K562 (cell line): ENCODE measurements around the gene FBXO28. TPM values are rescaled to one million over a fixed set of nuclear protein-coding genes. Genes with fewer than 3 reads are reported as not detected.

Experiments
- ADNP ChIP-seq: fragments of 200-800 bp; sonication (Bioruptor generic); IDR thresholded peaks from 2 replicates; pipeline ENCODE4 v1.6.1; 2016; ENCODE audit warnings: missing genetic modification characterization, missing compliant biosample characterization
- BRCA1 ChIP-seq, 2 experiments: fragments of 450-650 bp in 1 of 2; sonication (generic) in 1 of 2; formaldehyde crosslinking in 1 of 2; IDR thresholded peaks; 2 replicates each; pipeline versions ENCODE4 v1.5.0 to v1.6.1; 2017 to 2020; ENCODE audit warnings: mild to moderate bottlenecking in 1 of 2, missing genetic modification reagents in 1 of 2
- C11orf30 ChIP-seq: fragments of 450-650 bp; IDR thresholded peaks from 2 replicates; pipeline ENCODE4 v1.6.1; 2016; ENCODE audit warnings: low read depth, mild to moderate bottlenecking
- CBX1 ChIP-seq: sonication (generic); IDR thresholded peaks from 2 replicates; pipeline ENCODE4 v1.6.1; 2016; ENCODE audit warnings: antibody characterized with exemption, low read depth, mild to moderate bottlenecking
- CTCF ChIP-seq, 3 experiments: IDR thresholded peaks in 2 of 3; conservative IDR thresholded peaks in 1 of 3; 2 replicates each; pipeline ENCODE4 v1.5.1; 2011 to 2012; ENCODE audit warnings: low read length in 3 of 3, mild to moderate bottlenecking in 3 of 3, control low read depth in 2 of 3, improper control_type of control experiment in 1 of 3, inconsistent platforms in 1 of 3, low read depth in 1 of 3, mixed read lengths in 1 of 3, moderate library complexity in 1 of 3; ENCODE audit not compliant: insufficient read depth in 2 of 3
- EP400 ChIP-seq: fragments of 450-650 bp; IDR thresholded peaks from 2 replicates; pipeline ENCODE4 v1.6.1; 2017; ENCODE audit warnings: antibody characterized with exemption, mild to moderate bottlenecking, moderate library complexity
- GABPB2 ChIP-seq: fragments of 250-450 bp; sonication (Bioruptor Pico); conservative IDR thresholded peaks from 2 replicates; pipeline ENCODE4 v1.5.1; 2021; ENCODE audit warnings: mild to moderate bottlenecking
- HDAC3 ChIP-seq: fragments of 450-650 bp; IDR thresholded peaks from 2 replicates; pipeline ENCODE4 v1.6.1; 2018; ENCODE audit warnings: borderline replicate concordance, mild to moderate bottlenecking, moderate library complexity; ENCODE audit not compliant: partially characterized antibody
- PHTF2 ChIP-seq: fragments of 250-450 bp; sonication (Bioruptor Pico); IDR thresholded peaks from 2 replicates; pipeline ENCODE4 v1.5.0; 2021; ENCODE audit warnings: mild to moderate bottlenecking
- POLR2H ChIP-seq: IDR thresholded peaks from 2 replicates; pipeline ENCODE4 v1.6.1; 2016; ENCODE audit warnings: missing genetic modification characterization, low read depth, mild to moderate bottlenecking, control low read depth, missing compliant biosample characterization, moderate library complexity
- POLR3G ChIP-seq: IDR thresholded peaks from 2 replicates; pipeline ENCODE4 v1.6.1; 2011; ENCODE audit not compliant: insufficient read length, insufficient replicate concordance; ENCODE audit errors: extremely low read depth
- TEAD4 ChIP-seq, 2 experiments: sonication (generic) in 1 of 2; formaldehyde crosslinking in 1 of 2; IDR thresholded peaks; 2 replicates each; pipeline versions ENCODE4 v1.6.1 to v1.8.0; 2012 to 2022; ENCODE audit warnings: borderline replicate concordance in 1 of 2, inconsistent platforms in 1 of 2, low read length in 1 of 2, mild to moderate bottlenecking in 1 of 2, missing genetic modification reagents in 1 of 2
- ZFX ChIP-seq: sonication (generic); formaldehyde crosslinking; IDR thresholded peaks from 2 replicates; pipeline ENCODE4 v1.8.0; 2022; ENCODE audit warnings: mild to moderate bottlenecking, missing genetic modification reagents, moderate library complexity
- ZNF140 ChIP-seq: fragments of 250-450 bp; sonication (Bioruptor Pico); IDR thresholded peaks from 2 replicates; pipeline ENCODE4 v1.8.0; 2021; ENCODE audit warnings: moderate library complexity, mild to moderate bottlenecking, inconsistent platforms
- ZNF318 ChIP-seq, 2 experiments: fragments of 450-650 bp; IDR thresholded peaks; 2 replicates each; pipeline ENCODE4 v1.6.1; 2016; ENCODE audit warnings: mild to moderate bottlenecking in 2 of 2, borderline replicate concordance in 1 of 2, low read depth in 1 of 2, moderate library complexity in 1 of 2
- ZNF740 ChIP-seq, 3 experiments: fragments of 200-800 bp in 1 of 3; sonication (Bioruptor generic) in 1 of 3; sonication (generic) in 1 of 3; formaldehyde crosslinking in 1 of 3; IDR thresholded peaks; 2 replicates each; pipeline versions ENCODE4 v1.6.1 to v1.8.0; 2016 to 2022; ENCODE audit warnings: mild to moderate bottlenecking in 2 of 3, missing compliant biosample characterization in 2 of 3, missing genetic modification characterization in 2 of 3, missing genetic modification reagents in 1 of 3
- polyA plus RNA-seq, 8 experiments: library from polyadenylated mRNA; depleted of rRNA in 4 of 8; stranded (reverse) in 5 of 8; unstranded in 3 of 8; fragments of >200 nt; fragmentation: Nextera tagmentation in 2 of 8; fragmentation: Illumina TruSeq in 1 of 8; extraction: Ambion mirVana in 2 of 8; extraction: Trizol in 1 of 8; gene quantifications; 2 replicates each; pipeline versions ENCODE4 v1.2.1 to v1.2.3, GENCODE V29; 2011 to 2014; ENCODE audit warnings: inconsistent platforms in 1 of 8, missing spikeins in 1 of 8
- total RNA-seq, 7 experiments: library from RNA; depleted of rRNA in 6 of 7; stranded (reverse); fragments of >200 nt in 6 of 7; fragmentation: Illumina TruSeq in 2 of 7; extraction: Trizol in 2 of 7; gene quantifications; 2 replicates each; pipeline versions ENCODE4 v1.2.1 to v1.2.3, GENCODE V29; 2011 to 2021; ENCODE audit warnings: low replicate concordance in 1 of 7

Gene FBXO28
- total and polyA plus RNA-seq, 9 of the 15 experiments (the other 6 are each of a cell fraction or from before 2014, with no cell fraction given) = 4.1 to 34.8 (median 25.3) TPM

GRCh38 chr1:224160171-224160682 is 46.3 kb downstream of the FBXO28 start (continued):
- TF ChIP-seq ZNF318 (IDR thresholded peaks at IDR 0.05; ENCODE audit: borderline replicate concordance in 1 of 2, low read depth in 1 of 2) (peak in 1 of 2 experiments; percentile 19; a peak in 1 of 4 replicates), C11orf30 (no peak), ZFX (no peak; the same call in 1 of the 2 replicates), EP400 (peak; percentile 82), POLR2H (tag) (no peak), CBX1 (0 out of 2 replicates have a peak, but pooled peaks have one; percentile 60), BRCA1 (IDR thresholded peaks at IDR 0.05) (no peak), BRCA1 (CRISPR knock-in tag; IDR thresholded peaks at IDR 0.05) (no peak), TEAD4 (IDR thresholded peaks at IDR 0.05; ENCODE audit: low read length) (peak; percentile 99), TEAD4 (CRISPR knock-in tag; IDR thresholded peaks at IDR 0.05; ENCODE audit: borderline replicate concordance) (no peak), GABPB2 (no peak), HDAC3 (peak; percentile 94), PHTF2 (no peak), CTCF (IDR thresholded peaks at IDR 0.05 in 2 of 3, conservative IDR thresholded peaks at IDR 0.05 in 1 of 3; ENCODE audit: insufficient read depth in 2 of 3, low read depth in 1 of 3, low read length in 3 of 3) (no peak; a peak in 1 of 6 replicates), ZNF140 (CRISPR knock-in tag) (no peak), POLR3G (no peak), ZNF740 (CRISPR knock-in tag; IDR thresholded peaks at IDR 0.05) (no peak), ZNF740 (tag; IDR thresholded peaks at IDR 0.05) (no peak), ADNP (tag) (peak; percentile 85)
